GM23248 (cell line): ENCODE measurements around the gene CLSTN2. TPM values are rescaled to one million over a fixed set of nuclear protein-coding genes. Genes with fewer than 3 reads are reported as not detected.

ENCODE experiments used
- DNase-seq: peaks from one replicate; pipeline ENCODE4 v3.0.0-alpha.2; 2015
- H2AFZ ChIP-seq: fragments of 200-600 bp; sonication (generic); 2 replicates; pipeline ENCODE4 v1.6.1; 2016; ENCODE audit warnings: antibody characterized with exemption
- H3F3A ChIP-seq: fragments of 200-600 bp; sonication (generic); 2 replicates; pipeline ENCODE4 v1.6.1; 2016; ENCODE audit warnings: mild to moderate bottlenecking, antibody characterized with exemption, mixed run types; ENCODE audit not compliant: insufficient read depth
- H3K27ac ChIP-seq: fragments of 200-600 bp; sonication (generic); 2 replicates; pipeline ENCODE4 v1.5.1; 2016; ENCODE audit warnings: mild to moderate bottlenecking
- H3K27me3 ChIP-seq: fragments of 200-600 bp; sonication (generic); replicated peaks from 2 replicates; pipeline ENCODE4 v1.6.1; 2016; ENCODE audit warnings: mild to moderate bottlenecking; ENCODE audit not compliant: insufficient read depth
- H3K36me3 ChIP-seq: fragments of 200-600 bp; sonication (generic); 2 replicates; pipeline ENCODE4 v1.6.1; 2016; ENCODE audit warnings: low read depth, mild to moderate bottlenecking
- H3K4me1 ChIP-seq: fragments of 200-600 bp; sonication (generic); 2 replicates; pipeline ENCODE4 v1.6.1; 2016; ENCODE audit warnings: mild to moderate bottlenecking; ENCODE audit not compliant: insufficient read depth
- H3K4me2 ChIP-seq: fragments of 200-600 bp; sonication (generic); one replicate; pipeline ENCODE4 v1.6.1; 2016; ENCODE audit warnings: mild to moderate bottlenecking; ENCODE audit not compliant: unreplicated experiment
- H3K4me3 ChIP-seq: fragments of 200-600 bp; sonication (generic); 2 replicates; pipeline ENCODE4 v1.5.1; 2016; ENCODE audit warnings: mild to moderate bottlenecking
- H3K79me2 ChIP-seq: fragments of 200-600 bp; sonication (generic); 2 replicates; pipeline ENCODE4 v1.6.1; 2016; ENCODE audit warnings: mild to moderate bottlenecking; ENCODE audit not compliant: insufficient read depth
- H3K9ac ChIP-seq: fragments of 200-600 bp; sonication (generic); 2 replicates; pipeline ENCODE4 v1.6.1; 2016; ENCODE audit warnings: mild to moderate bottlenecking
- H3K9me2 ChIP-seq: fragments of 200-600 bp; sonication (generic); 2 replicates; pipeline ENCODE4 v1.6.1; 2016; ENCODE audit warnings: mixed run types, mild to moderate bottlenecking, moderate library complexity; ENCODE audit not compliant: insufficient read depth
- H3K9me3 ChIP-seq: fragments of 200-600 bp; sonication (generic); one replicate; pipeline ENCODE4 v1.6.1; 2017; ENCODE audit warnings: low read depth
- H4K20me1 ChIP-seq: fragments of 200-600 bp; sonication (generic); 2 replicates; pipeline ENCODE4 v1.6.0; 2016; ENCODE audit not compliant: insufficient read depth
- EZH2 ChIP-seq: fragments of 200-600 bp; sonication (generic); IDR thresholded peaks from 2 replicates; pipeline ENCODE4 v1.6.1; 2018; ENCODE audit warnings: antibody characterized with exemption, mild to moderate bottlenecking; ENCODE audit not compliant: insufficient read depth, poor library complexity, severe bottlenecking
- EZH2phosphoT487 ChIP-seq: fragments of 200-600 bp; sonication (generic); IDR thresholded peaks from 2 replicates; pipeline ENCODE4 v1.6.1; 2018; ENCODE audit warnings: antibody characterized with exemption, moderate library complexity, mild to moderate bottlenecking, low read depth; ENCODE audit not compliant: insufficient read depth
- WGBS, 2 experiments: methylation state at CpG; one replicate each; pipeline ENCODE4 v1.1.6; 2015 to 2017; ENCODE audit warnings: low lambda C conversion rate in 2 of 2, low coverage in 1 of 2; ENCODE audit errors: missing lambda C conversion rate in 2 of 2; 5-methylcytosine and 5-hydroxymethylcytosine counted together
- in situ Hi-C: fragments of 300-500 bp; cut with MboI; formaldehyde crosslinking; loops from 2 replicates; pipeline ENCODE4 v1.15.0; 2020
- polyA plus RNA-seq: library from polyadenylated mRNA; unstranded; fragments of >200 nt; fragmentation: Nextera tagmentation; extraction: Ambion mirVana; gene quantifications from 2 replicates; pipeline ENCODE4 v1.2.1, GENCODE V29; 2016
- small RNA-seq: library from RNA; depleted of rRNA; stranded (forward); fragments of <200 nt; gene quantifications from one replicate; pipeline ENCODE3, GENCODE V24; 2014; ENCODE audit warnings: low read depth, low replicate concordance
- total RNA-seq: library from RNA; depleted of rRNA; stranded (reverse); fragments of >200 nt; shearing (Covaris generic); gene quantifications from 2 replicates; pipeline ENCODE4 v1.2.3, GENCODE V29; 2014

Gene CLSTN2
- total and polyA plus RNA-seq, 2 experiments from 2014 or later: not detected

DNA sequence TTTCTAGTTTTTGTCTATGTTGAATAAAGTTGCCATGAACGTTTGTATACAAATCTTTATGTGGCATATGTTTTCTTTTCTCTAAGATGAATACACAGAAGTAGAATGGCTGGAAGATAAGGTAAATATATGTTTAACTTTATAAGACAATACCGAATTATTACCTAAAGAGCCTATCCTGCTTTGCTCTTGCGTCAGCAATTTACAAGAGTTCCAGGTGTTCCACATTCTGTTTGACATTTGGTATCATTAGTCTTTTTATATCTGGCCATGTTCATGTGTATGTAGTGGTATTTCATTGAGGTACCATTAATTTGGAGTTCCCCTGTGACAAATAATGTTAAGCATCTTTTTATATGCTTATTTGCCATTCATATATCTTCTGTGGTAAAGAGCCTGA, 668.8 kb downstream of the CLSTN2 start:
- Histone ChIP-seq H3K4me2 (no peak overlapping the region), H3K36me3 (no peaks in the 10 kb centered on the region), H3F3A (no peaks in the 10 kb centered on the region), H3K27ac (no peak overlapping the region), H3K9me3 (no peaks in the 10 kb centered on the region), H3K4me3 (no peak overlapping the region), H4K20me1 (no peaks in the 10 kb centered on the region), H3K9ac (no peak overlapping the region), H2AFZ (no peak overlapping the region), H3K79me2 (no peaks in the 10 kb centered on the region), H3K9me2 (no peaks in the 10 kb centered on the region), H3K27me3 (peaks cover 12% of the 10 kb centered on the region; the same call in 1 of the 2 replicates), H3K4me1 (no peaks in the 10 kb centered on the region)
- DNase-seq: no peak
- TF ChIP-seq EZH2: no peak
- no peak for TF ChIP-seq EZH2phosphoT487
- WGBS, 2 experiments: 53% methylated on average over 3 of the region's 3 CpGs
- in situ Hi-C loops: no loop called here

DNA sequence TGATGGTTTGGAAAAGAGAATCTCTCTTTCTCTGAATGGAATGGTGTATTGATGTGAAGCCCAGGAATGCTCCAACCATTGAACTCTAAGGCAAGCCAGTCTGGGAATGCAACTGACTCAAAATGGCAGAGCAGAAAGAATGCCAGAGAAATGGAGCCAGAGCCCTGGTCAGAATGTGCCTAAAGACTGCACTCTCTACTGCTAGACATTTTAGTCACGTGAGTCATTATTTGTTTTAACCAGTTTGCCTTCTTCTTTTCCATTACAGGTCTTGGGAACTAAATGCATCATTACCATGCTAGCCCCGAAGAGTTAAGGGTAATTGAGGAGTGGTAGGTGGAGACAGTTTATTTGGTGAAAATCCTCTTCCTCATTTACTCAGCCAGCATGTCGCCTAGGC, 675.6 kb downstream of the CLSTN2 start:
- Histone ChIP-seq H3K9me3 (no peaks in the 10 kb centered on the region), H3K27me3 (peaks cover 20% of the 10 kb centered on the region), H3K9me2 (no peaks in the 10 kb centered on the region), H3K4me1 (no peaks in the 10 kb centered on the region), H3K9ac (no peak overlapping the region), H2AFZ (no peak overlapping the region), H3K4me2 (no peak overlapping the region), H3K79me2 (no peaks in the 10 kb centered on the region), H3F3A (no peaks in the 10 kb centered on the region), H3K36me3 (no peaks in the 10 kb centered on the region), H3K27ac (no peak overlapping the region), H3K4me3 (no peak overlapping the region), H4K20me1 (no peaks in the 10 kb centered on the region)
- no peak for DNase-seq
- in situ Hi-C loops: no loop called here
- 17 to 20% methylated on average over 3 of the region's 3 CpGs for WGBS, 2 experiments
- TF ChIP-seq EZH2phosphoT487: no peak
- TF ChIP-seq EZH2: no peak

- Histone ChIP-seq H3F3A (no peaks in the 10 kb centered on the region), H3K27ac (no peak overlapping the region), H3K4me3 (no peak overlapping the region), H3K36me3 (no peaks in the 10 kb centered on the region), H2AFZ (no peak overlapping the region), H3K27me3 (peaks cover 14% of the 10 kb centered on the region), H3K9me2 (no peaks in the 10 kb centered on the region), H3K4me2 (no peak overlapping the region), H3K79me2 (no peaks in the 10 kb centered on the region), H3K9me3 (no peaks in the 10 kb centered on the region), H3K4me1 (no peaks in the 10 kb centered on the region), H4K20me1 (no peaks in the 10 kb centered on the region), H3K9ac (no peak overlapping the region)
- 55 to 62% methylated on average over 1 of the region's 1 CpG for WGBS, 2 experiments
- no peak for DNase-seq
- TF ChIP-seq EZH2 (no peak), EZH2phosphoT487 (no peak)
- in situ Hi-C loops: no loop called here
Measured at GRCh38 chr3:140614001-140614400, 679.0 kb downstream of the CLSTN2 start.

DNA sequence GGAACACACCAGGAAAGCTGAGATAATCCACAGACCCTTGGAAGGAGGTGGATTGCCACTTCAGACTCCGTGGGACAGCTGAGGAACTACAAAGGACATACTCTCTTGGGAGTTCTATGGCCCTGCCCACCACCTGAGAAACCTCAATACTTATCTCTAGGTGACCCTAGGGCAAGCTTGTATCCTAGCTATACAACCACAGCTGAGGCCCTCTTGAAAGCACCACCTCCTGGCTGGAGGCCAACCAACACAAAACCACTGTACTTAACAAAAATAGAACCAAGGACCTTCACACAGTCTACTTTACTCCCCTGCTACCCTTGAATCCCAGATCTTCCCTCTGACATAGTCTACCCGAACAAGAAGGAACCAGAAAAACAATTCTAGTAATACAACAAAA, 682.1 kb downstream of the CLSTN2 start:
- Histone ChIP-seq H3K36me3 (no peaks in the 10 kb centered on the region), H4K20me1 (no peaks in the 10 kb centered on the region), H3K9me2 (no peaks in the 10 kb centered on the region), H3K4me3 (no peak overlapping the region), H3K4me1 (no peaks in the 10 kb centered on the region), H3K27ac (no peak overlapping the region), H3K4me2 (no peak overlapping the region), H3F3A (no peaks in the 10 kb centered on the region), H2AFZ (no peak overlapping the region), H3K79me2 (no peaks in the 10 kb centered on the region), H3K9ac (no peak overlapping the region), H3K9me3 (no peaks in the 10 kb centered on the region), H3K27me3 (peaks cover 38% of the 10 kb centered on the region)
- TF ChIP-seq EZH2 (no peak), EZH2phosphoT487 (no peak)
- in situ Hi-C loops: no loop called here
- DNase-seq: no peak
- 23 to 31% methylated on average over 2 of the region's 2 CpGs for WGBS, 2 experiments

DNA sequence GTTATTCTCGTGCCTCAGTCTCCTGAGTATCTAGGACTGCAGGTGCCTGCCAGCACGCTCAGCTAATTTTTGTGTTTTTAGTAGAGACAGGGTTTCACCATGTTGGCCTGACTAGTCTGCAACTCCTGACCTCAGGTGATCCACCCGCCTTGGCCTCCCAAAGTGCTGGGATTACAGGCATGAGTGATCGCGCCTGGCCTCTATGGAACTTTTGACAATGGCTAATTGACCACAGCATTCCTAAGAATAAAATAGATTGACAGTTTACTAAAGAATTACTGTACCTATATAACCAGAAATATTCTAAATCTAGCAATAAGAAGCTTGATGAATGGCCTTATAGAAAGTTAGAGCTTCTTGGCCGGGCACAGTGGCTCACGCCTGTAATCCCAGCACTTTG, 691.9 kb downstream of the CLSTN2 start:
- Histone ChIP-seq H3K79me2 (no peaks in the 10 kb centered on the region), H3K4me1 (peaks cover 25% of the 10 kb centered on the region), H3K4me2 (no peak overlapping the region), H3F3A (peaks cover 17% of the 10 kb centered on the region), H3K4me3 (no peak overlapping the region), H3K9me2 (no peaks in the 10 kb centered on the region), H3K9me3 (no peaks in the 10 kb centered on the region), H4K20me1 (no peaks in the 10 kb centered on the region), H2AFZ (no peak overlapping the region), H3K27me3 (peaks cover 9% of the 10 kb centered on the region), H3K36me3 (no peaks in the 10 kb centered on the region), H3K27ac (no peak overlapping the region), H3K9ac (no peak overlapping the region)
- no peak for DNase-seq
- 85 to 90% methylated on average over 7 of the region's 7 CpGs for WGBS, 2 experiments
- TF ChIP-seq EZH2 (no peak), EZH2phosphoT487 (no peak)
- in situ Hi-C loops: no loop called here

Small RNA genes within 50 kb of the gene (small RNA-seq; reads per million reads assigned to genes)
- gene AC048346.1: not detected
